ENCODE results near the gene CFAP206.

DNA sequence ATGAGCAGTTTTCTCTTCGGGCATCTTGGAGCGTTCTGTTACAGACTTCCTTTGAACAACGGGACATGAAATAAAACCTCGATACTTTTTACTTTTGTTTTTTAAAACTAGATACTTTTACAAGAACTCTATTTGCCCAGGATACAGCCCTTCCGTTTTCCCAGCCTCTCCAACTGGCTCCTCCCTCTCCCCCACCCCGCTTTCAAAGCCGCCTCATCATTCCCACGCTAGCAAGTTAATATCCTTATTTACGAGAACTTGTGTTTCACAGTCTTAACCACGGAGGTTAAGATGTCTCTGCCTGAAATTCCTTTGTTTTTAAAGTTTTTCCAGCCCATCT, 241 bp upstream of the CFAP206 start:
- TF ChIP-seq, protein P1, sequence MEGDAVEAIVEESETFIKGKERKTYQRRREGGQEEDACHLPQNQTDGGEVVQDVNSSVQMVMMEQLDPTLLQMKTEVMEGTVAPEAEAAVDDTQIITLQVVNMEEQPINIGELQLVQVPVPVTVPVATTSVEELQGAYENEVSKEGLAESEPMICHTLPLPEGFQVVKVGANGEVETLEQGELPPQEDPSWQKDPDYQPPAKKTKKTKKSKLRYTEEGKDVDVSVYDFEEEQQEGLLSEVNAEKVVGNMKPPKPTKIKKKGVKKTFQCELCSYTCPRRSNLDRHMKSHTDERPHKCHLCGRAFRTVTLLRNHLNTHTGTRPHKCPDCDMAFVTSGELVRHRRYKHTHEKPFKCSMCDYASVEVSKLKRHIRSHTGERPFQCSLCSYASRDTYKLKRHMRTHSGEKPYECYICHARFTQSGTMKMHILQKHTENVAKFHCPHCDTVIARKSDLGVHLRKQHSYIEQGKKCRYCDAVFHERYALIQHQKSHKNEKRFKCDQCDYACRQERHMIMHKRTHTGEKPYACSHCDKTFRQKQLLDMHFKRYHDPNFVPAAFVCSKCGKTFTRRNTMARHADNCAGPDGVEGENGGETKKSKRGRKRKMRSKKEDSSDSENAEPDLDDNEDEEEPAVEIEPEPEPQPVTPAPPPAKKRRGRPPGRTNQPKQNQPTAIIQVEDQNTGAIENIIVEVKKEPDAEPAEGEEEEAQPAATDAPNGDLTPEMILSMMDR (IDR thresholded peaks at IDR 0.05; ENCODE audit: low read depth, low read length) = no peak
- TF ChIP-seq EZH2phosphoT487 (IDR thresholded peaks at IDR 0.05; ENCODE audit: low read depth) = no peak
